ENCODE data around the gene PHF20.
"Not testable (repeated sequence)": the region's sequence is repeated elsewhere in the genome, so short reads cannot be mapped to it uniquely, and the experiment has no call there.

Gene PHF20

DNA sequence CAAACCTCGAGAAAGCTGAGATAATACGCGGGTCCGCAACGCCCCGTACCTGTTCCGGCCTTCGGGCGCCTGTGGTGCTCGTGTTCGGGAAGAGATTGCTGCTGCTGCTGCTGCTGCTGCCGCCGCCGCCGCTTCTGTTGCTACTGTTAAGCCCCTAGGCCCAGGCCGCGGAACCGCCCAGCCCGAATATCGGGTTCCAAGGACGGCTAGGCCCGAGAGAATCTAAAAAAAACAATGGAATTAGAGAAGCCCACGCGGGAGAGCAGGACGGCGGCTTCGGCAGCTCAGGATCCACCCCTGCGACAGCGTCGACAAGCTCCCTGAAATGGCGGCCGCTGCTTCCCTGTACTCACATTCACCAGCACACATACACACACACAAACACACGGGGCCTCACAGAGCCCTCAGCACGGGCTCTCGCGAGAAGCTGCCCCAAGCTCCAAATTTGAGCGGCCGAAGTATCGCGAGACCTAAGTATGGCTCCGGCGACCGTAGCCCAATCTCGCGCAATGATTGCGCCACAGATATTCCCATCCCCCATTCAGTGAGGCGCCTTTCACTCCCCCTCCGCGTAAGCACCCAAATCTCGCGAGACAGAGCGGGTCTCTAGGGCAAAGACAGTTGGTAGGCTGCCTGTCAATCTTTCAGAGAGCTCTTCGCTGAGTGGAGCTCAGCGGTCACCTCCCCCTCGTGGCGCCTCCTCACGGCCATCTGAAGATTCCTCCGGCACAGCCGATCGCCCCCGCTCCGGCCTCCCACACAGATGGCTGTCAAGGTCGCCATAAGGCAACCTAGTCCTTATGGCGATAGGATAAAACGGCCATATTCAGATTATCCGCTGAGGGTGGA, 29.7 kb upstream of the PHF20 start, which contains the start of gene RBM39:
TSS of gene RBM39 (minus strand) at position 369 of the 849 bp plus-strand sequence. CDS start 1,386 bp downstream, outside the sequence.
- peaks cover 48% of the 10 kb centered on the region for H3K36me3 ChIP-seq (ENCODE audit: low read depth)
- peak within 1 kb of the TSS; percentile 86 for H3K27ac ChIP-seq (ENCODE audit: poor library complexity, severe bottlenecking)
- DNase-seq (ENCODE audit: low spot score) = peak; percentile 100
- ATAC-seq (ENCODE audit: low read depth) = peak; percentile 89
- peak within 1 kb of the TSS; percentile 92 for H3K4me3 ChIP-seq (ENCODE audit: severe bottlenecking)
- peaks cover 40% of the 10 kb centered on the region for H3K4me1 ChIP-seq (ENCODE audit: insufficient read depth, poor library complexity, severe bottlenecking)
- TF ChIP-seq, protein P1, sequence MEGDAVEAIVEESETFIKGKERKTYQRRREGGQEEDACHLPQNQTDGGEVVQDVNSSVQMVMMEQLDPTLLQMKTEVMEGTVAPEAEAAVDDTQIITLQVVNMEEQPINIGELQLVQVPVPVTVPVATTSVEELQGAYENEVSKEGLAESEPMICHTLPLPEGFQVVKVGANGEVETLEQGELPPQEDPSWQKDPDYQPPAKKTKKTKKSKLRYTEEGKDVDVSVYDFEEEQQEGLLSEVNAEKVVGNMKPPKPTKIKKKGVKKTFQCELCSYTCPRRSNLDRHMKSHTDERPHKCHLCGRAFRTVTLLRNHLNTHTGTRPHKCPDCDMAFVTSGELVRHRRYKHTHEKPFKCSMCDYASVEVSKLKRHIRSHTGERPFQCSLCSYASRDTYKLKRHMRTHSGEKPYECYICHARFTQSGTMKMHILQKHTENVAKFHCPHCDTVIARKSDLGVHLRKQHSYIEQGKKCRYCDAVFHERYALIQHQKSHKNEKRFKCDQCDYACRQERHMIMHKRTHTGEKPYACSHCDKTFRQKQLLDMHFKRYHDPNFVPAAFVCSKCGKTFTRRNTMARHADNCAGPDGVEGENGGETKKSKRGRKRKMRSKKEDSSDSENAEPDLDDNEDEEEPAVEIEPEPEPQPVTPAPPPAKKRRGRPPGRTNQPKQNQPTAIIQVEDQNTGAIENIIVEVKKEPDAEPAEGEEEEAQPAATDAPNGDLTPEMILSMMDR (IDR thresholded peaks at IDR 0.05; ENCODE audit: poor library complexity, severe bottlenecking) = peak; percentile 53
- H3K9me3 ChIP-seq (ENCODE audit: severe bottlenecking) = no peaks in the 10 kb centered on the region
- no peaks in the 10 kb centered on the region for H3K27me3 ChIP-seq (ENCODE audit: insufficient read depth, poor library complexity, severe bottlenecking)

GRCh38 chr20:35742741-35743523, 28.9 kb upstream of the PHF20 start:
- Histone ChIP-seq H3K36me3 (ENCODE audit: low read depth) (peaks cover 40% of the 10 kb centered on the region), H3K27ac (ENCODE audit: poor library complexity, severe bottlenecking) (peak overlapping the region; percentile 86), H3K4me3 (ENCODE audit: severe bottlenecking) (peak overlapping the region; percentile 53), H3K27me3 (ENCODE audit: insufficient read depth, poor library complexity, severe bottlenecking) (no peaks in the 10 kb centered on the region), H3K4me1 (ENCODE audit: insufficient read depth, poor library complexity, severe bottlenecking) (peaks cover 42% of the 10 kb centered on the region), H3K9me3 (ENCODE audit: severe bottlenecking) (no peaks in the 10 kb centered on the region)
- no peak for ATAC-seq (ENCODE audit: low read depth)
- DNase-seq (ENCODE audit: low spot score) = no peak
- TF ChIP-seq, protein P1 (IDR thresholded peaks at IDR 0.05; ENCODE audit: poor library complexity, severe bottlenecking) = peak; percentile 20

DNA sequence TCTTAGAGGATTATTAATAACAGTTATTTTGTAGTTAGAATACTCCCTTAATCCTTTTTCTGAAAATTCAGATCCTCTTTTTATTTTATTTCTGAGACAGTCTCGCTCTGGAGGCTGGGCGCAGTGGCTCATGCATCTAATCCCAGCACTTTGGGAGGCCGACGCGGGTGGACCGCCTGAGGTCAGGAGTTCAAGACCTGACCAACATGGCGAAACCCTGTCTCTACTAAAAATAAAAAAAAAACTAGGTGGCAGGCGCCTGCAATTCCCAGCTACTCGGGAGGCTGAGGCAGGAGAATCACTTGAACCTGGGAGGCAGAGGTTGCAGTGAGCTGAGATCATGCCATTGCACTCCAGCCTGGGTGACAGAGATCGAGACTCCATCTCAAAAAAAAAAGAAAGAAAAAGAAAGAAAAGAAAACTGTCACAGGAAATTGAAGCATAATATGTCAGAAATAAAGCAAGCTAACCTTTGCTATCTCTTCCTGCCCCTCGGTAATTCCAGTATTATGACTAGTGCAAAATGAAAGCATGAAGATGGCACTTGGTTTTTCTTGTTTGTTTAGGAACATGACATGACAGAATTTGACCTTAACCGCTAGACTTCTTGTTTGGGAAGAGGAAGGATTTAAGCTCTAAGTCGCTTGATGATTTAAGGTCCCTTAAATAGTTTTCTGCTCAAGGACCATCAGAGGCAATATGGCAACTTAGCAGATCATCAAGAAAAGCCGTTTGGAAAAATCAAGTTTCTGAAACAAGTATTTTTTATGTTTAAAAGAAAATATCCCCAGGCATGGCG, 27.9 kb upstream of the PHF20 start:
- Histone ChIP-seq H3K4me1 (ENCODE audit: insufficient read depth, poor library complexity, severe bottlenecking) (peaks cover 34% of the 10 kb centered on the region), H3K36me3 (ENCODE audit: low read depth) (peaks cover 30% of the 10 kb centered on the region), H3K4me3 (ENCODE audit: severe bottlenecking) (no peak overlapping the region), H3K9me3 (ENCODE audit: severe bottlenecking) (no peaks in the 10 kb centered on the region), H3K27ac (ENCODE audit: poor library complexity, severe bottlenecking) (peak overlapping the region; percentile 86), H3K27me3 (ENCODE audit: insufficient read depth, poor library complexity, severe bottlenecking) (no peaks in the 10 kb centered on the region)
- TF ChIP-seq, protein P1 (IDR thresholded peaks at IDR 0.05; ENCODE audit: poor library complexity, severe bottlenecking) = no peak
- DNase-seq (ENCODE audit: low spot score) (peak; percentile 47), ATAC-seq (ENCODE audit: low read depth) (no peak)

DNA sequence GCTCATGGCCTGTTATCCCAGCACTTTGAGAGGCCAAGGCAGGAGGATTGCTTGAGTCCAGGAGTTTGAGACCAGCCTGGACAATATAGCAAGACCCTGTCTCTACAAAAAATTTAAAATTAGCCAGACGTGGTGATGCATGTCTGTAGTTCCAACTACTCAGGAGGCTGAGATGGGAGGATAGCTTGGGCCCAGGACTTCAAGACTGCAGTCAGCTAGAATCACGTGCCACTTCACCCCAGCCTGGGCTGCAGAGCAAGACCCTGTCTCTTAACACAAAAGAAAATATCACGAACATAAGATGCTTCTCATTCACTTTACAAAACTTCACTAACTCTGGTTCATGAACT, 27.3 kb upstream of the PHF20 start:
- H3K27ac ChIP-seq (ENCODE audit: poor library complexity, severe bottlenecking) = peak overlapping the region; percentile 86

DNA sequence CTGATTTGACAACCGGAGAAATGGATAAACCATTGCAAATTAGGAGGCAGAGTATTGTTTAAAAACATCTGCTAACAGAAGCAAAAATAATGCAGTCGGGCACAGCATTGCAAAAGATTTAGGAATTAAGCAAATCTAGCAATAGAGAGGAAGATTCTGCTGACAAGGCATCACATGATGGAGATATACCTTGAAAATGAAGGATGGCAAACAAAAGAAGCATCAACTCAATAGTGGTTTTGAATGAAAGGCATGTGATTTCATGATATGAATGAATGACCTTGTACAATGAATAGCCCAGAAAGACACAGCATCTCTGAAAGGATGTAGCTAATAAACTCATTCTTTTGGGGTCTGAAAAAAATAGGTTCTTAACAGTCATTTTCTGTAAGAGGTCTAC, 21.2 kb upstream of the PHF20 start:
- ATAC-seq (ENCODE audit: low read depth) (no peak), DNase-seq (ENCODE audit: low spot score) (no peak)
- H3K36me3 ChIP-seq (ENCODE audit: low read depth) = no peaks in the 10 kb centered on the region
- no peaks in the 10 kb centered on the region for H3K27me3 ChIP-seq (ENCODE audit: insufficient read depth, poor library complexity, severe bottlenecking)
- H3K27ac ChIP-seq (ENCODE audit: poor library complexity, severe bottlenecking) = no peak overlapping the region
- no peak overlapping the region for H3K4me3 ChIP-seq (ENCODE audit: severe bottlenecking)
- no peaks in the 10 kb centered on the region for H3K9me3 ChIP-seq (ENCODE audit: severe bottlenecking)
- peaks cover 12% of the 10 kb centered on the region for H3K4me1 ChIP-seq (ENCODE audit: insufficient read depth, poor library complexity, severe bottlenecking)
- TF ChIP-seq, protein P1 (IDR thresholded peaks at IDR 0.05; ENCODE audit: poor library complexity, severe bottlenecking) = no peak

More for the DNA sequence above, 27.3 kb upstream of the PHF20 start:
- Histone ChIP-seq H3K36me3 (ENCODE audit: low read depth) (peaks cover 25% of the 10 kb centered on the region), H3K4me1 (ENCODE audit: insufficient read depth, poor library complexity, severe bottlenecking) (peaks cover 29% of the 10 kb centered on the region)
- not testable (repeated sequence) for ATAC-seq (ENCODE audit: low read depth); H3K4me3 ChIP-seq (ENCODE audit: severe bottlenecking); H3K27me3 ChIP-seq (ENCODE audit: insufficient read depth, poor library complexity, severe bottlenecking); H3K9me3 ChIP-seq (ENCODE audit: severe bottlenecking)
- DNase-seq (ENCODE audit: low spot score) = peak; percentile 45
